HG02759 (cell line): ENCODE data around the gene CCDC71L.

Experiments
- ATAC-seq: cut with Tn5 transposase; IDR thresholded peaks from one replicate; pipeline ENCODE4 v1.9.1; 2021; ENCODE audit warnings: mild to moderate bottlenecking, moderate library complexity; ENCODE audit not compliant: unreplicated experiment

CCDC71L gene

GRCh38 chr7:106609416-106609815 lies 51.5 kb downstream of the CCDC71L start:
- no peak for ATAC-seq

GRCh38 chr7:106608661-106609060 lies 52.3 kb downstream of the CCDC71L start:
- no peak for ATAC-seq
